DOHH2 (cell line): ENCODE measurements around the gene ZNF629.

ENCODE experiments used
- EZH2phosphoT487 ChIP-seq: fragments of 200-600 bp; sonication (generic); IDR thresholded peaks from 2 replicates; pipeline ENCODE4 v1.6.1; 2017; ENCODE audit warnings: borderline replicate concordance, mild to moderate bottlenecking, antibody characterized with exemption, low read length, moderate library complexity, mixed read lengths
- TF ChIP-seq, protein P1 (sequence below): fragments of 200-600 bp; sonication (generic); IDR thresholded peaks from one replicate; pipeline ENCODE4 v1.5.1; 2014; ENCODE audit warnings: antibody characterized with exemption, mild to moderate bottlenecking, low read depth, low read length; ENCODE audit not compliant: poor library complexity, severe bottlenecking

DNA sequence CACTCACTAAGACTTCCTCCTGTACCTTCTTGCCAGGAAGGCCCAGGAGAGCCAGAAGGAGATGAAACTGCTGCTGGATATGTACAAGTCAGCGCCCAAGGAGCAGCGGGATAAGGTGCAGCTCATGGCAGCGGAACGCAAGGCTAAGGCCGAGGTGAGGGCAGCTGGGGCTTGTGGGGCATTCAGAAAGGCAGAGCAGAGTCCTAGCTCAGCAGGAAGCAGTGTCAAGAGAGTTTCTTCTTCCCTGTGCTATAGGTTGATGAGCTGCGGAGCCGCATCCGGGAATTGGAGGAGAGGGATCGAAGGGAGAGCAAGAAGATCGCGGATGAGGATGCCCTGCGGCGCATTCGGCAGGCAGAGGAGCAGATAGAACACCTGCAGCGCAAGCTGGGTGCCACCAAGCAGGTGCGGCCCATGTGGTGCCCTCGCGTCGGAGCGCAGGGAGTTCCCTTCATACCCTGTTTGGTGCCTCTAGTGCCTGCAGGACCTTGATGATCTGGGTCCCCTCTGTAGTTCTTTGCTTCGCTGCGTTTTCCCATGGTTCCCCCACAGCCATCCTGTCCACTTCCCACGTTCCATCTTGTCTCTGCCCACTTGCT lies 18.3 kb downstream of the ZNF629 start:
- TF ChIP-seq, protein P1, sequence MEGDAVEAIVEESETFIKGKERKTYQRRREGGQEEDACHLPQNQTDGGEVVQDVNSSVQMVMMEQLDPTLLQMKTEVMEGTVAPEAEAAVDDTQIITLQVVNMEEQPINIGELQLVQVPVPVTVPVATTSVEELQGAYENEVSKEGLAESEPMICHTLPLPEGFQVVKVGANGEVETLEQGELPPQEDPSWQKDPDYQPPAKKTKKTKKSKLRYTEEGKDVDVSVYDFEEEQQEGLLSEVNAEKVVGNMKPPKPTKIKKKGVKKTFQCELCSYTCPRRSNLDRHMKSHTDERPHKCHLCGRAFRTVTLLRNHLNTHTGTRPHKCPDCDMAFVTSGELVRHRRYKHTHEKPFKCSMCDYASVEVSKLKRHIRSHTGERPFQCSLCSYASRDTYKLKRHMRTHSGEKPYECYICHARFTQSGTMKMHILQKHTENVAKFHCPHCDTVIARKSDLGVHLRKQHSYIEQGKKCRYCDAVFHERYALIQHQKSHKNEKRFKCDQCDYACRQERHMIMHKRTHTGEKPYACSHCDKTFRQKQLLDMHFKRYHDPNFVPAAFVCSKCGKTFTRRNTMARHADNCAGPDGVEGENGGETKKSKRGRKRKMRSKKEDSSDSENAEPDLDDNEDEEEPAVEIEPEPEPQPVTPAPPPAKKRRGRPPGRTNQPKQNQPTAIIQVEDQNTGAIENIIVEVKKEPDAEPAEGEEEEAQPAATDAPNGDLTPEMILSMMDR = no peak
- no peak for TF ChIP-seq EZH2phosphoT487
